Measurements from ENCODE around the gene CLMN.

CLMN gene

GRCh38 chr14:95238487-95239298 is 81.0 kb downstream of the CLMN start:
- H3K4me1 Mint-ChIP-seq, result peaks cover 23 to 25% of the 10 kb centered on the region in 2 donors
- no peaks in the 10 kb centered on the region for H3K9me3 Mint-ChIP-seq
- no peak overlapping the region for H3K27ac Mint-ChIP-seq
- no peak for DNase-seq
- H3K27me3 Mint-ChIP-seq, result no peaks in the 10 kb centered on the region
- ATAC-seq (replicated peaks), result no peak
- no peak overlapping the region for H3K4me3 Mint-ChIP-seq
- H3K36me3 Mint-ChIP-seq, result peaks cover 2 to 7% of the 10 kb centered on the region in 2 donors

GRCh38 chr14:95237958-95238340 is 81.8 kb downstream of the CLMN start:
- Mint-ChIP-seq H3K36me3 (peaks cover 2 to 7% of the 10 kb centered on the region in 2 donors), H3K27me3 (no peaks in the 10 kb centered on the region), H3K27ac (no peak overlapping the region), H3K4me3 (no peak overlapping the region), H3K4me1 (peaks cover 30 to 33% of the 10 kb centered on the region in 2 donors), H3K9me3 (no peaks in the 10 kb centered on the region)
- ATAC-seq (replicated peaks) (no peak), DNase-seq (no peak)

DNA sequence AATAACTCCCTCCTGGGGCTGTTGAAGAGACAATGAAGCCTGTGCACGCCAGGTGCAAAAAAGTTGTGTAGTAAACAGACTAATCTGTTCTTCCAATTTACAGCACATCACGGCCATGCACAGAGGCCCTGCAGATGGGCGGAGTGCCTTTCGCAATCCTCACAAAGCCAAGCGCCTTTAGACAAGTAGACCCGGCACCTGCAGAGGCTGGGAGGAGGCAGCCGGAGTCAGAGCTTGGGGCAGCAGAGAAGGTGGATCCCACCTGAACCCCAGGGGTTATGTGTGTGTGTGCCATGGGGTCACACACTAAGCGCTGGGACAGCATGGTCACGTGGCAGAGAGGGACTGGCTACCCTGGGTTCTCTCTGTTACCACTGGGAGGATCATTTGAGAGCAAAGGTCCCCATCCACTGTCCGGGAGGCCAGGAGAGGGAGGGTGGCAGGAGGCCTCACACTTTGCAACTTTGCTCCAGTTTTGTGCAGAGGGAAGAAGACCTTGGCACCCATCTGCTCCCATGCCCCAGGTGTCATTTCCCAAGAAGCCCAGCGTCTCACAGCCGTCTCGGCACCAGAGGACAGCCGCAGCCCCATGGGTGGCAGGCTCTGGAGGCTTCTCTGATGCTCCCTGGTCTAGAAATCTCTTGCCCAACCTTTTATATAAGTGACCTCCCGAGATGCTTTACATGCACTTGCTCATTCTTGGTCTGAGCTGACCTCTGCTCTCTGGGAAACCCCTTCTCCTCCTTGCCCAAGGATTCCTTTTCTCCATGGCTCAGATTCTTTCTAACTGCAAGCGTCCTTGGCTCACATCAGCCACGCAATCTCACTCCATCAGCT is 82.4 kb downstream of the CLMN start:
- Mint-ChIP-seq H3K4me3 (no peak overlapping the region), H3K36me3 (peaks cover 2 to 7% of the 10 kb centered on the region in 2 donors), H3K9me3 (no peaks in the 10 kb centered on the region), H3K27ac (no peak overlapping the region), H3K27me3 (no peaks in the 10 kb centered on the region), H3K4me1 (peaks cover 32 to 34% of the 10 kb centered on the region in 2 donors)
- ATAC-seq (replicated peaks), result no peak
- DNase-seq, result no peak

- Mint-ChIP-seq H3K4me1 (peaks cover 31 to 32% of the 10 kb centered on the region in 2 donors), H3K36me3 (peaks cover 2 to 7% of the 10 kb centered on the region in 2 donors), H3K27me3 (no peaks in the 10 kb centered on the region), H3K27ac (no peak overlapping the region), H3K4me3 (no peak overlapping the region), H3K9me3 (no peaks in the 10 kb centered on the region)
- DNase-seq, result no peak
- no peak for ATAC-seq (replicated peaks)
Measured at GRCh38 chr14:95236221-95236620, 83.5 kb downstream of the CLMN start.

- peaks cover 26 to 27% of the 10 kb centered on the region in 2 donors for H3K4me1 Mint-ChIP-seq
- ATAC-seq (replicated peaks) (no peak), DNase-seq (no peak)
- no peak overlapping the region for H3K27ac Mint-ChIP-seq
- no peaks in the 10 kb centered on the region for H3K27me3 Mint-ChIP-seq
- H3K9me3 Mint-ChIP-seq, result no peaks in the 10 kb centered on the region
- peaks cover 2 to 7% of the 10 kb centered on the region in 2 donors for H3K36me3 Mint-ChIP-seq
- H3K4me3 Mint-ChIP-seq, result no peak overlapping the region
Measured at GRCh38 chr14:95235767-95236166, 83.9 kb downstream of the CLMN start.

- H3K27ac Mint-ChIP-seq, result no peak overlapping the region
- no peaks in the 10 kb centered on the region for H3K27me3 Mint-ChIP-seq
- no peak overlapping the region for H3K4me3 Mint-ChIP-seq
- DNase-seq, result no peak
- H3K4me1 Mint-ChIP-seq, result peaks cover 23 to 24% of the 10 kb centered on the region in 2 donors
- no peaks in the 10 kb centered on the region for H3K9me3 Mint-ChIP-seq
- no peak for ATAC-seq (replicated peaks)
- peaks cover 0 to 6% of the 10 kb centered on the region in 2 donors for H3K36me3 Mint-ChIP-seq
Measured at GRCh38 chr14:95235351-95235750, 84.4 kb downstream of the CLMN start.

GRCh38 chr14:95234426-95234825 is 85.3 kb downstream of the CLMN start:
- Mint-ChIP-seq H3K4me3 (no peak overlapping the region), H3K27ac (no peak overlapping the region), H3K36me3 (peaks cover 0 to 3% of the 10 kb centered on the region in 2 donors), H3K4me1 (peaks cover 19 to 20% of the 10 kb centered on the region in 2 donors), H3K9me3 (no peaks in the 10 kb centered on the region), H3K27me3 (no peaks in the 10 kb centered on the region)
- no peak for ATAC-seq (replicated peaks)
- DNase-seq, result no peak

GRCh38 chr14:95233702-95234241 is 85.9 kb downstream of the CLMN start:
- peaks cover 19 to 20% of the 10 kb centered on the region in 2 donors for H3K4me1 Mint-ChIP-seq
- H3K36me3 Mint-ChIP-seq, result no peaks in the 10 kb centered on the region
- peak overlapping the region; percentile 44 for H3K27ac Mint-ChIP-seq
- ATAC-seq (replicated peaks) (peak; percentile 98 to 99), DNase-seq (peak; percentile 53)
- H3K4me3 Mint-ChIP-seq, result peak overlapping the region in 1 of 2 donors; percentile 44
- no peaks in the 10 kb centered on the region for H3K27me3 Mint-ChIP-seq
- no peaks in the 10 kb centered on the region for H3K9me3 Mint-ChIP-seq

DNA sequence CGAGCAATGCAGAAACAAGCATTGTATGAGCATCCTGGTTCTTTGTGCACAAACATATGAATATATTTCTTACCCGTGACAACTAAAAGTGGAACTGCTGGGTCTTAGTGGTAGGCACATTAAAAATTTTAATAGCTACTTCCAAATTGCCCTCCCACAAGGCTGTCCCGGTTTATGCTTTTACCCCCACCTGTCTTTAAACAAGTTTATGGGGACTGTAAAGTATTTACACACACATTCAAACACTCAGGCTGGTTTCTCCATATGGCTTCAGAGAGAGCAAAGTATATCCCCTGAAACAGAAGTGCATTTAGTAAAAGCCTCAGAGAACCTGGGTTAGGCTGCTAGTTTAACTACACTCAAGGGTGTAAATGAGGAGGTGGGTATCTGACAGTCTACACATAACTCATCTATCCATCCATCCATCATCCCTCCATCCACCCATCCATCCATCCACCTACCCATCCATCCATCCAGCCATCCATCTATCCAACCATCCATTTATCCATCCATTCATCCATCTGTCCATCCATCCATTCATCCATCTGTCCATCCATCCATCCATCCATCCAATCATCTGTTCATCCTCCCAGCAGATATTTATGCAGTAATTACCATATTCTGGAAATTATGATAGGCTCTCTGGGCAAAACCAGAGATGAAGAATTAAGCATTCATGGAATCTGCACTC is 86.7 kb downstream of the CLMN start:
- Mint-ChIP-seq H3K4me3 (no peak overlapping the region), H3K36me3 (no peaks in the 10 kb centered on the region), H3K4me1 (peaks cover 19 to 20% of the 10 kb centered on the region in 2 donors), H3K27me3 (no peaks in the 10 kb centered on the region), H3K9me3 (no peaks in the 10 kb centered on the region), H3K27ac (no peak overlapping the region)
- ATAC-seq (replicated peaks), result no peak
- DNase-seq, result no peak

GRCh38 chr14:95231966-95232633 is 87.6 kb downstream of the CLMN start:
- no peak for DNase-seq
- ATAC-seq (replicated peaks), result no peak
- Mint-ChIP-seq H3K27ac (no peak overlapping the region), H3K27me3 (no peaks in the 10 kb centered on the region), H3K36me3 (no peaks in the 10 kb centered on the region), H3K4me1 (peaks cover 19 to 20% of the 10 kb centered on the region in 2 donors), H3K4me3 (no peak overlapping the region), H3K9me3 (no peaks in the 10 kb centered on the region)

GRCh38 chr14:95229749-95230148 is 90.0 kb downstream of the CLMN start:
- Mint-ChIP-seq H3K27ac (no peak overlapping the region), H3K4me1 (peaks cover 18 to 19% of the 10 kb centered on the region in 2 donors), H3K27me3 (no peaks in the 10 kb centered on the region), H3K4me3 (no peak overlapping the region), H3K9me3 (no peaks in the 10 kb centered on the region), H3K36me3 (no peaks in the 10 kb centered on the region)
- DNase-seq, result no peak
- ATAC-seq (replicated peaks), result no peak

GRCh38 chr14:95228240-95228639 is 91.5 kb downstream of the CLMN start:
- H3K27ac Mint-ChIP-seq, result no peak overlapping the region
- no peaks in the 10 kb centered on the region for H3K27me3 Mint-ChIP-seq
- DNase-seq (no peak), ATAC-seq (replicated peaks) (no peak)
- H3K4me1 Mint-ChIP-seq, result peaks cover 4% of the 10 kb centered on the region in 2 donors
- H3K36me3 Mint-ChIP-seq, result no peaks in the 10 kb centered on the region
- H3K9me3 Mint-ChIP-seq, result no peaks in the 10 kb centered on the region
- H3K4me3 Mint-ChIP-seq, result no peak overlapping the region

DNA sequence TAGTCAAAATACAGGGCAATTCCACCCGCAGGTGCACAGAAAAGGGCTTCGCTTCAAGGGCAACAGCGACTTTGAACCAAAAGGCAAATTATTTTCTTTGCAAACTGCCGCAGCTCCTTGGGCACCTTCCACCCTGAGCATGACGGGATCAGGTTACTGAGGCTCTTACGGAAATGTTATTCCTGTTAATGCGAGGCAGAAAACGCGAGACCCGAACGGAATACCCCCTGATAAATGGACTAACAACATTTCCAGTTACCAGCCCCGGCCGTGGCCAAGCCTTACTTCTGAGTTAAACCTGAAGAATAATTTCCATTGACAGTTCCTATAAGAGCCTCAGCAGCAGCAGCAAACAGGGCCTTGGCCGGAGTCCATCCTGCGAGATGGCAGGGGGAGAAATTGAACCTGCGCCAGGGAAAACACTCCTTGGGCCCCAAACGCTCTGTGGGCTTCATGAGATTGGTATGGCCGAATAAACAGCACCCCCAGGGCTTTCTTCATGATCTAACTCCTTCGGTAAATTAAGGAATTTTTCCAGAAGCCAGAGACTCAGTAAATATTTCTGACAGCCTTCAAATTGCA is 92.3 kb downstream of the CLMN start:
- Mint-ChIP-seq H3K9me3 (no peaks in the 10 kb centered on the region), H3K27me3 (no peaks in the 10 kb centered on the region), H3K4me3 (no peak overlapping the region), H3K36me3 (peaks cover under 1 to 6% of the 10 kb centered on the region in 2 donors), H3K27ac (no peak overlapping the region), H3K4me1 (peaks cover 0 to under 1% of the 10 kb centered on the region in 2 donors)
- no peak for ATAC-seq (replicated peaks)
- DNase-seq, result no peak
